Heart right ventricle (tissue), 16 donors: ENCODE results near the gene CHN2. TPM values are rescaled to one million over a fixed set of nuclear protein-coding genes. Genes with fewer than 3 reads are reported as not detected.

Source experiments
- ATAC-seq, 8 donors: fragments of 200-7000 bp; cut with Tn5 transposase; one replicate each; pipeline ENCODE4 v1.9.1; 2020; ENCODE audit warnings: mild to moderate bottlenecking in 8 of 8, moderate library complexity in 8 of 8, moderate number of reproducible peaks in 1 of 8
- DNase-seq, 2 donors: peaks; one replicate each; pipeline ENCODE4 v3.0.0-alpha.2; 2020
- H3K27ac ChIP-seq, 10 donors: fragments of 200-600 bp; sonication (generic) in 2 of 10; one replicate each; pipeline versions ENCODE4 v1.5.0 to v1.8.0; 2020 to 2022; ENCODE audit warnings: mild to moderate bottlenecking in 3 of 10
- H3K27me3 ChIP-seq, 7 donors: fragments of 200-600 bp; one replicate each; pipeline ENCODE4 v1.8.0; 2021 to 2022; ENCODE audit warnings: mild to moderate bottlenecking in 2 of 7
- H3K36me3 ChIP-seq, 9 donors: fragments of 200-600 bp; sonication (generic) in 1 of 9; one replicate each; pipeline versions ENCODE4 v1.5.0 to v1.8.0; 2020 to 2022; ENCODE audit warnings: mild to moderate bottlenecking in 2 of 9
- H3K4me1 ChIP-seq, 9 donors: fragments of 200-600 bp; sonication (generic) in 1 of 9; one replicate each; pipeline versions ENCODE4 v1.5.0 to v1.8.0; 2020 to 2022; ENCODE audit warnings: mild to moderate bottlenecking in 4 of 9
- H3K4me3 ChIP-seq, 10 donors: fragments of 200-600 bp; sonication (generic) in 2 of 10; one replicate each; pipeline versions ENCODE4 v1.5.0 to v1.8.0; 2020 to 2022; ENCODE audit warnings: mild to moderate bottlenecking in 7 of 10, moderate library complexity in 2 of 10
- H3K9me3 ChIP-seq, 11 donors: fragments of 200-600 bp in 10 of 11; sonication (generic) in 2 of 11; one replicate each; pipeline versions ENCODE4 v1.5.0 to v1.8.0; 2013 to 2022; ENCODE audit warnings: mild to moderate bottlenecking in 2 of 11, control low read depth in 1 of 11, moderate library complexity in 1 of 11
- WGBS, 2 donors: extraction: QIAGEN DNeasy Blood & Tissue Kit; methylation state at CpG; one replicate each; pipeline ENCODE4 v1.1.7; 2013; ENCODE audit warnings: inconsistent platforms in 1 of 2; 5-methylcytosine and 5-hydroxymethylcytosine counted together
- intact Hi-C, 10 donors: fragments of 100-400 bp; cut with DNase I; formaldehyde crosslinking; loops; one replicate each; pipeline versions ENCODE4 v1.11.1 to v1.14.2; 2022
- polyA plus RNA-seq, 2 donors: library from polyadenylated mRNA; stranded (reverse); fragments of 200-250 nt; gene quantifications; one replicate each; pipeline ENCODE4 v1.2.3, GENCODE V29; 2013
- total RNA-seq, 10 donors: library from RNA; stranded (reverse); fragmentation: NEBNext Ultra II Directional in 3 of 10; extraction: Animal tissue kit (Norgen Biotek cat#: 25700) in 3 of 10; gene quantifications; one replicate each; pipeline versions ENCODE4 v1.2.1 to v1.2.4, GENCODE V29; 2021 to 2023
- TF ChIP-seq, protein P1 (sequence below), 9 donors: fragments of 200-600 bp; sonication (generic) in 2 of 9; IDR thresholded peaks; one replicate each; pipeline versions ENCODE4 v1.5.0 to v1.8.0; 2021 to 2022; ENCODE audit warnings: antibody characterized with exemption in 9 of 9, mild to moderate bottlenecking in 5 of 9, moderate library complexity in 1 of 9
- donor health status: Arrhythmogenic right ventricular cardiomyopathy.
- donor health status: ischemic (EF 13 %, LVEDD 7.1; RV severe dilation, severe dysfunction).
- donor health status: healthy with polysubstance abuse.
- donor health status: DM: no; HTN: yes; CAD: no.
- donor health status: DM: no; HTN: no; CAD: no.
- donor health status: ischemic (EF 25% LVEDD 6.9; RV normal size, moderate dysfunction).
- donor health status: ischemic (EF 25% LVEDD 5.7; RV mildly dilated, moderate dysfunction).
- donor health status: healthy.
- donor health status: DM: yes; HTN: yes; CAD: no.
- donor health status: Ischemic cardiomyopathy.
- donor health status: ischemic (EF 35%, LVEDD 5.7; RV mildly dilated, moderate dysfunction).
- donor health status: nonischemic (EF 11% LVEDD 7.7; RV severe dilation, severe dysfunction).
- donor health status: DM: yes; HTN: yes; CAD: no.
- donor health status: PGD.
- donor health status: ischemic (EF 29% LVEDD 5.4; RV normal size, mild dysfunction).
- donor health status: nonischemic (EF 23%, LVEDD 6.1; RV moderate dilation, normal function).

The CHN2 gene
- total and polyA plus RNA-seq, 12 donors, result 5.9 to 54.9 (median 22.6) TPM

DNA sequence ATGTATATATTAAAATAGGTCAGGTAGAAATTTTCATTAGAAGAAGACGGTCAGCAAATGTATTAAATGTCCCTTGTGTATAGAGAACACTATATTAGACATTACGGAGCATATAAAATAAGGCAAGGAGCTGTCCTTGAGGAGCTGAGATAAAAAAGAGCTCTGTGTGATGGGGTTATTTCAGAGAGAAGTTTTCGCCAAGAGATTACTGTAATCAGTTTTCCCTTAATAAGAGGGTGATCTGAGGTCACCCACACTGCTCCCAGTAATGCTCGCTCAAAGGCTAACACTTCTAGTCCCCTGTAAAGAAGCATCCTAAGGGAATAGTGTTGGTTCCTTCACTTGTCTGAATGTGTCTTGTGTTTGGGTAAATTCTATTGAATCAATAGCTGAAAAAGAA lies 282.3 kb downstream of the CHN2 start:
- Histone ChIP-seq H3K9me3 (no peaks in the 10 kb centered on the region), H3K27ac (no peak overlapping the region), H3K4me1 (peaks cover 0 to 44% (median 18%) of the 10 kb centered on the region in 9 donors), H3K4me3 (no peak overlapping the region), H3K27me3 (no peaks in the 10 kb centered on the region), H3K36me3 (no peaks in the 10 kb centered on the region)
- TF ChIP-seq, protein P1, sequence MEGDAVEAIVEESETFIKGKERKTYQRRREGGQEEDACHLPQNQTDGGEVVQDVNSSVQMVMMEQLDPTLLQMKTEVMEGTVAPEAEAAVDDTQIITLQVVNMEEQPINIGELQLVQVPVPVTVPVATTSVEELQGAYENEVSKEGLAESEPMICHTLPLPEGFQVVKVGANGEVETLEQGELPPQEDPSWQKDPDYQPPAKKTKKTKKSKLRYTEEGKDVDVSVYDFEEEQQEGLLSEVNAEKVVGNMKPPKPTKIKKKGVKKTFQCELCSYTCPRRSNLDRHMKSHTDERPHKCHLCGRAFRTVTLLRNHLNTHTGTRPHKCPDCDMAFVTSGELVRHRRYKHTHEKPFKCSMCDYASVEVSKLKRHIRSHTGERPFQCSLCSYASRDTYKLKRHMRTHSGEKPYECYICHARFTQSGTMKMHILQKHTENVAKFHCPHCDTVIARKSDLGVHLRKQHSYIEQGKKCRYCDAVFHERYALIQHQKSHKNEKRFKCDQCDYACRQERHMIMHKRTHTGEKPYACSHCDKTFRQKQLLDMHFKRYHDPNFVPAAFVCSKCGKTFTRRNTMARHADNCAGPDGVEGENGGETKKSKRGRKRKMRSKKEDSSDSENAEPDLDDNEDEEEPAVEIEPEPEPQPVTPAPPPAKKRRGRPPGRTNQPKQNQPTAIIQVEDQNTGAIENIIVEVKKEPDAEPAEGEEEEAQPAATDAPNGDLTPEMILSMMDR (IDR thresholded peaks at IDR 0.05), result no peak
- ATAC-seq (no peak), DNase-seq (no peak)
- WGBS, 2 donors, result 45 to 62% methylated on average over 4 of the region's 4 CpGs
- intact Hi-C loops, result no loop called here

DNA sequence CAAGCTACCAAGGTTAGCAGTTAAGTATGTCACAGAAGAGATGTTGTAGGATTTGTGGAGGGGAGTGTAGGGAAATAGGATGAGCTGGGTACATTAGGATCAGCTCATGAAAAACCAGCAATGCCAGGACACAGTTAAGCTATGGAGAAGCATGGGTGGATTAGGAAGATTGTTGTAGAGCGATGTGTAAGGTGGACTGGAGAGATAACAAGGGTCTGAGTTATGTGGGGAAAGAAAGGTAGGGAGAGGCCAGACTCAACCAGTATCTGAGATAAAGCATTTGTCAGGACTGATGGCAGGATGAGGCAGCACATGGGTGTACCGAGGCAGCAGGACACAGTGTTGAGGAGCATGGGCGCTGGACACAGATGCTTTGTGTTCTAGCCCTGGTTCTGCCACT lies 283.7 kb downstream of the CHN2 start:
- Histone ChIP-seq H3K9me3 (no peaks in the 10 kb centered on the region), H3K36me3 (no peaks in the 10 kb centered on the region), H3K4me1 (peaks cover 0 to 48% (median 18%) of the 10 kb centered on the region in 9 donors), H3K4me3 (no peak overlapping the region), H3K27me3 (no peaks in the 10 kb centered on the region), H3K27ac (no peak overlapping the region)
- TF ChIP-seq, protein P1 (IDR thresholded peaks at IDR 0.05), result no peak
- 91 to 99% methylated on average over 3 of the region's 3 CpGs for WGBS, 2 donors
- no peak for ATAC-seq
- intact Hi-C loops, result no loop called here
- no peak for DNase-seq

DNA sequence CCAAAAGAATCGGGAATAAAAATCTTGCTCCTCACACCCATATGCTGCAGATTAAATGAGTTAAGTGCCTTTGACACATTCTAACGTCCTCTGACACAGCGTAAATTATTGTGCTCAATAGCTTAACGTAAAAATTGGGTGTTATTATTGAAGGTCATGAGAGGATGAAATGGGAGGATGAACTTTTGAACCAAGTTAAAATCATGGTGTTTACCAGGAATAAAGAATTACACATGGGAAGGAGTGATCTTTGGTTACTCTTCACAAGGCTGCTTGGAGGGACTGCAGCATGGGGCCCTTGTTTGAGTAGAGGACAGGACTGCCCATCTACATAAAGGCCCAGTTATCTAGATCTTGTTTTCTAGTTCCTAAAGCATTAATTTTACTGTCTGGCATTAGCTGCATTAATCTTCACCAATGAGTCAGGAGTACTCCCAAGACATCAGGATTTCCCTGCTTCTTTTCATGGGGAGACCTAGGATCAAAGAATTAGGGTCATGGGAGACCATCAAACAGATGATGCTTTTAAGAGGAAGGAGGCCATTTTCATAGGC lies 284.2 kb downstream of the CHN2 start:
- no peak for ATAC-seq
- intact Hi-C loops, result no loop called here

DNA sequence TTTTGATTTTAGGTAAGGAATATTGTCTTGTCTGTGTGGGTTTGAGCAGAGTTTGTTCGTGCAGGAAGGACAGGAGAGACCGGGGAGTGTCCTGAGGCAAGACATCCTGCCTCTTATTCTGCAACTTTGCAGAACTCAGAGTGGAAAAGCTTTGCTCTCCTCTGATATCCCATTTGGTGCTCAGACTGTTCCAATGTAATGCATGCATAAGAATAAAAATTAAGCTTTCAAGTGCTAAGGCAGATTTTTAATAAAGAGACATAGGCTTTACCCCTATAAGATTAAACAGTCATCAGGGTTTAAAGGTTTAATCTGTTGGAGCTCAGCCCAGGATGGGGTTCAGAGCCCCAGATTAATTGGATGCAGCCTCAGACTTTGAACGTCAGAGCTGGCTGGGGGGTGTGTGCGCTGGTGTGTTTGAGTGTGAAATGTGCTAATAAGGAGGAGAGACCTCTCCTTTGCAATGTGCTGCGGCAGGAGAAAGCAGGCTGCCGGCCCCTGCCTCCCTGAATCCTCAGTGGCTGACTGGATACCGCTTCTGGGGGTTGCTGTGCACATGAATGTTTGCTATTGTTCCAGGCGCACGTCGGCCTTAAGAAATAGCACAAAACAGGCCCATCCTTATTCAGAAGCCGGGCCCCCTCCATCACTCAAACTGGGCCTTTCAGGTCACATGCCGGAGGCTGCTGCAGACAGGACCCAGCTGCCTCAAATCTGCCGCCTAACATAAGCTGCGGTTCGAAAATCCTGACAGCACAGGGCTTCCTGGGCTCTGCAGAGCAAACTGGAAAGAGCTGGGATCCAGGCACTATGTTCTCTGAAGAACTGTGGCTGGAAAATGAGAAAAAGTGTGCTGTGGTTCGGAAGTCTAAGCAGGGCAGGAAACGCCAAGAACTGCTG lies 285.0 kb downstream of the CHN2 start:
- peak; percentile 34 to 63 (median 56) for ATAC-seq
- peak overlapping the region in 4 of 10 donors; percentile 24 to 40 (median 36) for H3K4me3 ChIP-seq

More for the DNA sequence above, 284.2 kb downstream of the CHN2 start:
- TF ChIP-seq, protein P1 (IDR thresholded peaks at IDR 0.05), result no peak
- Histone ChIP-seq H3K9me3 (no peaks in the 10 kb centered on the region), H3K4me1 (peaks cover 0 to 51% (median 18%) of the 10 kb centered on the region in 9 donors), H3K27ac (peak overlapping the region in 1 of 10 donors; percentile 77), H3K4me3 (no peak overlapping the region), H3K27me3 (no peaks in the 10 kb centered on the region), H3K36me3 (no peaks in the 10 kb centered on the region)
- 80 to 90% methylated on average over 4 of the region's 4 CpGs for whole genome bisulfite sequencing, 2 donors
- no peak for DNase-seq

More for the DNA sequence above, 285.0 kb downstream of the CHN2 start:
- Histone ChIP-seq H3K27ac (peak overlapping the region in 9 of 10 donors; percentile 7 to 79 (median 61)), H3K36me3 (no peaks in the 10 kb centered on the region), H3K27me3 (no peaks in the 10 kb centered on the region), H3K4me1 (peaks cover 0 to 51% (median 18%) of the 10 kb centered on the region in 9 donors), H3K9me3 (no peaks in the 10 kb centered on the region)
- intact Hi-C loops, result no loop called here
- TF ChIP-seq, protein P1 (IDR thresholded peaks at IDR 0.05), result no peak
- 35 to 52% methylated on average over 17 of the region's 17 CpGs for WGBS, 2 donors
- DNase-seq, result peak in 1 of 2 donors; percentile 22
